ENCODE results near the gene SGSM1.

Gene SGSM1

DNA sequence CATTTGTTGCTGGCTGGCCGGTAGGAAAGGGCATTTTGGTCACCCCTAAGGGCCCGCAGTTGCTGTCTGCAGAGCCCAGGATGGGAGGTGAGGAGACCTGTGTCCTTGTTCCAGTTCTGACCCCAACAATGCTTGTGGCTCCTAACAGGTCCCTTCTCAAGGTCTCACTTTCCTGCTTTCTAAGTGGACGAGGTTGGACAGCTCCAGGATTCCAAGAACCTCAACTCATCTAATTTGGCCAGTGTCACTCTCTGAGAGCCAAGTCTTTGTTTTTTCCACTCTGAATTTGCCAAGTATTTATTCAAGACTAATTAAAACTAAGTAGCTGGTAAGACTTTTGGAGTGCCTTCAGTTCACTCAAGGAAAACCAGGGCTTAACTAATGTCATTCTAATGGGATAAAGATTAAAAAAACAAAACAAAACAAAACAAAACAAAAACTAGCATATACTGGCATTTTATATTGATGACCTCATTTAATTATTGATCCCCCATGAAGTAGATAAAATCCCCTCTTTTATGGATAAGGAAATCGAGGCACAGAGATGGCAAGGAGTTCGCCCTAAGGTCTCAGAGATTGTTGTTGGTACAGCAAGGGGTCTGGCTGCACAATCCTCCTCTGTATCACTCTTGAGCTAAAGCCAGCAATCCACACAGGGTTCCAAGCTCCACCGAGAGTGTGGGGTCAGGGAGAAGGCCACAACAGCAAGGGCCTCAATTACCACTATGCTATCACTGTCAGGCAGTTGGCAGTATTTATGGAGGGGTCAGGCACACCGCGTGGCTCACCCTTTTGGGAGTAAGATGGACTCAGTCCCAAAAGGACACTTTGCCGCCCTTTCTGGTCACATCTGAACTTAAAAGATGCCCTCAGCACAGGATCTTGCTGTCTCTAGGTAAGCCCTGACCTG lies 8.1 kb downstream of the SGSM1 start:
- no peaks in the 10 kb centered on the region for H3K36me3 ChIP-seq (ENCODE audit: low read depth)
- H3K27ac ChIP-seq (ENCODE audit: poor library complexity, severe bottlenecking), result no peak overlapping the region
- H3K27me3 ChIP-seq (ENCODE audit: insufficient read depth, poor library complexity, severe bottlenecking), result no peaks in the 10 kb centered on the region
- TF ChIP-seq, protein P1, sequence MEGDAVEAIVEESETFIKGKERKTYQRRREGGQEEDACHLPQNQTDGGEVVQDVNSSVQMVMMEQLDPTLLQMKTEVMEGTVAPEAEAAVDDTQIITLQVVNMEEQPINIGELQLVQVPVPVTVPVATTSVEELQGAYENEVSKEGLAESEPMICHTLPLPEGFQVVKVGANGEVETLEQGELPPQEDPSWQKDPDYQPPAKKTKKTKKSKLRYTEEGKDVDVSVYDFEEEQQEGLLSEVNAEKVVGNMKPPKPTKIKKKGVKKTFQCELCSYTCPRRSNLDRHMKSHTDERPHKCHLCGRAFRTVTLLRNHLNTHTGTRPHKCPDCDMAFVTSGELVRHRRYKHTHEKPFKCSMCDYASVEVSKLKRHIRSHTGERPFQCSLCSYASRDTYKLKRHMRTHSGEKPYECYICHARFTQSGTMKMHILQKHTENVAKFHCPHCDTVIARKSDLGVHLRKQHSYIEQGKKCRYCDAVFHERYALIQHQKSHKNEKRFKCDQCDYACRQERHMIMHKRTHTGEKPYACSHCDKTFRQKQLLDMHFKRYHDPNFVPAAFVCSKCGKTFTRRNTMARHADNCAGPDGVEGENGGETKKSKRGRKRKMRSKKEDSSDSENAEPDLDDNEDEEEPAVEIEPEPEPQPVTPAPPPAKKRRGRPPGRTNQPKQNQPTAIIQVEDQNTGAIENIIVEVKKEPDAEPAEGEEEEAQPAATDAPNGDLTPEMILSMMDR (IDR thresholded peaks at IDR 0.05; ENCODE audit: poor library complexity, severe bottlenecking), result no peak
- no peak for DNase-seq (ENCODE audit: low spot score)
- no peak for ATAC-seq (ENCODE audit: low read depth)
- no peaks in the 10 kb centered on the region for H3K4me1 ChIP-seq (ENCODE audit: insufficient read depth, poor library complexity, severe bottlenecking)
- H3K4me3 ChIP-seq (ENCODE audit: severe bottlenecking), result no peak overlapping the region
- no peaks in the 10 kb centered on the region for H3K9me3 ChIP-seq (ENCODE audit: severe bottlenecking)

DNA sequence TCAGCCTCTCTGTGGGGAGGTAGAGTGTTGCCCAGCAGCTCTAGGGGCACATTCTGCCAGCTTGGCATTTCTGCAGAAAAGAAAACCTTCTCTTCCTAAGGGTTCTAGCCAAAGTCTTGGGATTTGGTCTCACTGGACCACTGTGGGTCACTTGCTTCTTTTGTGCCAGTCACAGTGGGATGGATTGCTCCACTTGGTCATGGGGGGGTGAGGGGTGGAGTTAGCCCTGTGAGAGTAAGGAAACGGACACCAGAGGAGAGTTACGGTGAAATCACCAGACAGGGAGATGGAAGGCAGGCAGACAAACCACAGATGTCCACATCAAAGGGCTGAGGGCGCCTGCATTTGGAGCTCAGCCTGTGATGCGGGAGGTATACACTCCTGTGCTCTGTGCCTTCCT lies 10.8 kb downstream of the SGSM1 start:
- H3K27ac ChIP-seq (ENCODE audit: poor library complexity, severe bottlenecking), result no peak overlapping the region
- no peaks in the 10 kb centered on the region for H3K4me1 ChIP-seq (ENCODE audit: insufficient read depth, poor library complexity, severe bottlenecking)
- no peak for ATAC-seq (ENCODE audit: low read depth)
- H3K4me3 ChIP-seq (ENCODE audit: severe bottlenecking), result no peak overlapping the region
- no peak for DNase-seq (ENCODE audit: low spot score)
- TF ChIP-seq, protein P1 (IDR thresholded peaks at IDR 0.05; ENCODE audit: poor library complexity, severe bottlenecking), result no peak
- H3K27me3 ChIP-seq (ENCODE audit: insufficient read depth, poor library complexity, severe bottlenecking), result no peaks in the 10 kb centered on the region
- H3K36me3 ChIP-seq (ENCODE audit: low read depth), result no peaks in the 10 kb centered on the region
- H3K9me3 ChIP-seq (ENCODE audit: severe bottlenecking), result no peaks in the 10 kb centered on the region

DNA sequence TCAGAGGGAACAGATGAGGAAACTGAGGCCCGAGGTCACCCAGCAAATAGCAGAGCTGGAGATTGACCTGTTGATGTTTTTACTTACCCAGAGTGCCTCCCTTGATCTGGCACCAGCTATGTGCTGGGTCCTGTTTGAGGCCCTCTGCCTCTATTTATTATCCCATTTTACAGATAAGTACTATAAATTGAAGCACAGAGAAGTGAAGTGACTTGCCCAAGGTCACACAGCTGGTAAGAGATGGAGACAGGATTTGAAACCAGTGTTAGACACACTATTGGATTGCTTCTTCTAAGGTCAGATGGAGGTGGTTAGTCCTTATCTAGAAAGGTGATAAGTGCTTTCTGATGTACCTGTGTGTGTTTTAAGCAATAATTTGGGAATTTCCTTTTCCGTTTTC lies 13.5 kb downstream of the SGSM1 start:
- H3K4me3 ChIP-seq (ENCODE audit: severe bottlenecking), result no peak overlapping the region
- ATAC-seq (ENCODE audit: low read depth) (no peak), DNase-seq (ENCODE audit: low spot score) (no peak)
- no peaks in the 10 kb centered on the region for H3K4me1 ChIP-seq (ENCODE audit: insufficient read depth, poor library complexity, severe bottlenecking)
- no peaks in the 10 kb centered on the region for H3K27me3 ChIP-seq (ENCODE audit: insufficient read depth, poor library complexity, severe bottlenecking)
- TF ChIP-seq, protein P1 (IDR thresholded peaks at IDR 0.05; ENCODE audit: poor library complexity, severe bottlenecking), result no peak
- H3K36me3 ChIP-seq (ENCODE audit: low read depth), result no peaks in the 10 kb centered on the region
- H3K9me3 ChIP-seq (ENCODE audit: severe bottlenecking), result no peaks in the 10 kb centered on the region
- H3K27ac ChIP-seq (ENCODE audit: poor library complexity, severe bottlenecking), result no peak overlapping the region

DNA sequence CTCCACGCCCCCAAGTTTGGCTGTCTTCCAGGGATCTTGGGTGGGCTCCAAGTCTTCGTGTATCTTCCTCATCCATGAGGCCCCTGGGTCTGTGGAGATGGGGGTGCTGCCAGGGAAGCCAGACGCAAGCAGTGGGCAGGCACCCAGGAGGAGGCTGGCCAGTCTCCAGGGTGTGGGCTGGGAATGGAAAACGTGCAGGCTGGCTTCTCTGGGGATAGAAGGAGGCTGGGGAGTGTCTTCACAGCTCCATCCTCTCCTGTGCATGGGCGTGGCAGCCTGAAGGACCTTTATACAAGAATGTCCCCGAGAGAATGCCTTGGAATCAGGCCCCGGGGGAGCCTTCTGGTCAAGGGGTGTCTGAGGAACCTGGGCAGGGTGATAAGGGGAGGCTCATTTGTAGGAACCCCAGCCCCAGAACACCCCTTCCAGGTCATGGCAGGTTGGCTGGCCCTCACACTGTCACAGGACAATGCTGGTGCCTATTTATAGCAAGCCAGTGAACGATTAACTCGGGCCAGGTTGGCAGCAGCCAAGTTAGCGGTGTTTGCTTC lies 14.0 kb downstream of the SGSM1 start:
- no peak for DNase-seq (ENCODE audit: low spot score)
- Histone ChIP-seq H3K27me3 (ENCODE audit: insufficient read depth, poor library complexity, severe bottlenecking) (peaks cover 2% of the 10 kb centered on the region), H3K4me1 (ENCODE audit: insufficient read depth, poor library complexity, severe bottlenecking) (no peaks in the 10 kb centered on the region), H3K36me3 (ENCODE audit: low read depth) (no peaks in the 10 kb centered on the region), H3K9me3 (ENCODE audit: severe bottlenecking) (no peaks in the 10 kb centered on the region), H3K4me3 (ENCODE audit: severe bottlenecking) (no peak overlapping the region), H3K27ac (ENCODE audit: poor library complexity, severe bottlenecking) (no peak overlapping the region)
- TF ChIP-seq, protein P1 (IDR thresholded peaks at IDR 0.05; ENCODE audit: poor library complexity, severe bottlenecking), result no peak
- 0 out of 3 replicates have a peak, but pooled peaks have one; percentile 21 for ATAC-seq (ENCODE audit: low read depth)

DNA sequence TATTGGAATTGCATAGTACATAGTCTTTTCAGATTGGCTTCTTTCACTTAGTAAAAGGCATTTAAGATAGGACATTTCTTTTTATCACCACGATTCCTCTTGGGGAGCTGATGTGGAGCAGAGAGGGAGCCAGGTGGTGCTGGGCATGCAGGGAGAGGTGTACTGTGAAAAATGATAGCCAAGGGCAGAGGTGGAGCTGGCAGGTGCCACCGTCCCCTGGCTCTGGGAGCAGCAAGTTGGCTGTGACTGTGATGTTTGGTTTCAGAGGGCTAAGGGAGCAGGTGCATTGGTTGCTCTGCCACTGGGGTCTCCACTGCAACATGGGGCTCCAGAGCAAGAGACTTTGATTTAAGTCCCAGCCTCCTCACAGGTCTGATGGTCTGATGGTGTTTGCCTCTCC lies 16.5 kb downstream of the SGSM1 start:
- ATAC-seq (ENCODE audit: low read depth) (no peak), DNase-seq (ENCODE audit: low spot score) (no peak)
- TF ChIP-seq, protein P1 (IDR thresholded peaks at IDR 0.05; ENCODE audit: poor library complexity, severe bottlenecking), result no peak
- peaks cover 2% of the 10 kb centered on the region for H3K27me3 ChIP-seq (ENCODE audit: insufficient read depth, poor library complexity, severe bottlenecking)
- H3K36me3 ChIP-seq (ENCODE audit: low read depth), result no peaks in the 10 kb centered on the region
- no peak overlapping the region for H3K4me3 ChIP-seq (ENCODE audit: severe bottlenecking)
- H3K27ac ChIP-seq (ENCODE audit: poor library complexity, severe bottlenecking), result no peak overlapping the region
- H3K4me1 ChIP-seq (ENCODE audit: insufficient read depth, poor library complexity, severe bottlenecking), result no peaks in the 10 kb centered on the region
- no peaks in the 10 kb centered on the region for H3K9me3 ChIP-seq (ENCODE audit: severe bottlenecking)
